ENCODE results near the gene RAE1.

The RAE1 gene

DNA sequence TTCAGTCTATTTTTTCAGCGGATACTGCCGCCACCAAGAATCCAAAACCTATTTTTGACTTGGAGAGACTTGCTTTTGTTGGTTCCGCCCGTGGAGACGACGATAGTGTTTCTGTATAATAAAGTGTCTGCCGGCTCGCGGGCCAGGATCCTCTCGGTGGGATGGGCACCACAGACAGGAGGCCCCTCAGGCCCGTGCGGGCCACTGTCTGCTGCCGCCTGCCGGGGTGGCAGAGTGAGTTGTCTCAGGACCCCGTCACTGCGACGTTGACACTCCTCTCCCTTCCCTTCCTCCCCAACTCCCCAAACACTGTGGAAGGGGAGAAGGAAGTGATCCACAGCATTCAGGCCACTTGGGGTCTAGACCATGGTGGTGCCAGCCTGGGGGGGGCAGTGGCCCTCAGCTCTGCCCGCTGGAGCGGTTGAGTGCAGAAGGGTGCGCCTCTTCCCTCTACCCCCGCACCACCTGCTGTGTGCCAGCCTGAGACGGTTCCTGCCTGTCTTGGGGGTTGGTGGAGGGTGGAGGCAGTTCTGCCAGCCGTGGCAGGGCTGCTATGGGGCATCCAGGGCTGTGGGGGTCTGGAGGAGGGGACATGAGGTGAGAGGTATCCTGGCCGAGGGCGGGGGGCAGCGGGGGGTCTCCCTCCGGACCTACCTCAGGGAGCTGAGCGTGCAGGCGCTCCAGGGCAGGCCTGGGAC, 57.6 kb downstream of the RAE1 start:
- Histone ChIP-seq H3K9ac (ENCODE audit: low read depth, low read length) (no peak overlapping the region), H3K4me1 (ENCODE audit: control insufficient read depth, insufficient read depth, low read length) (no peaks in the 10 kb centered on the region), H3K36me3 (ENCODE audit: control insufficient read depth, insufficient read depth, low read length) (peaks cover 54% of the 10 kb centered on the region), H3K27me3 (ENCODE audit: control insufficient read depth, insufficient read depth, low read length) (no peaks in the 10 kb centered on the region), H3K9me3 (ENCODE audit: control insufficient read depth, insufficient read depth, low read length) (no peaks in the 10 kb centered on the region), H3K4me3 (ENCODE audit: low read depth, low read length) (no peak overlapping the region)

DNA sequence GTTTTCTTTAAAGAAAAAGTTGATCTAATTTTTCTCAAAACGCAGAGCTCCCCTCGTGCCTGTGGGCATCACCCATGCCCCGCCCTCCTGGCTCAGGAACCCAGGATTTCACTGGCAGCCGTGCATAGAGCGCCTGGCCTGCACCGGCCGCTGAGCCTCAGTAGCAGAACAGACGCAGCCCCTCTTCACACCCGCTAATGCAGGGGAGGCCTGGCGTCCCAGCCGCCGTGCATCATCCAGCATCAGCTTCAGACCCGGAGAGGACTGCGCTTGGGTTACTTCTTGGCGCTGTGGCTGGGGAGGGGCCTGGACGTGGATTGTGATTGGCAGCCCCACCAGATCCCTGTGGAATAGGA, 58.2 kb downstream of the RAE1 start:
- Histone ChIP-seq H3K4me3 (ENCODE audit: low read depth, low read length) (no peak overlapping the region), H3K36me3 (ENCODE audit: control insufficient read depth, insufficient read depth, low read length) (peaks cover 49% of the 10 kb centered on the region), H3K9ac (ENCODE audit: low read depth, low read length) (no peak overlapping the region)

DNA sequence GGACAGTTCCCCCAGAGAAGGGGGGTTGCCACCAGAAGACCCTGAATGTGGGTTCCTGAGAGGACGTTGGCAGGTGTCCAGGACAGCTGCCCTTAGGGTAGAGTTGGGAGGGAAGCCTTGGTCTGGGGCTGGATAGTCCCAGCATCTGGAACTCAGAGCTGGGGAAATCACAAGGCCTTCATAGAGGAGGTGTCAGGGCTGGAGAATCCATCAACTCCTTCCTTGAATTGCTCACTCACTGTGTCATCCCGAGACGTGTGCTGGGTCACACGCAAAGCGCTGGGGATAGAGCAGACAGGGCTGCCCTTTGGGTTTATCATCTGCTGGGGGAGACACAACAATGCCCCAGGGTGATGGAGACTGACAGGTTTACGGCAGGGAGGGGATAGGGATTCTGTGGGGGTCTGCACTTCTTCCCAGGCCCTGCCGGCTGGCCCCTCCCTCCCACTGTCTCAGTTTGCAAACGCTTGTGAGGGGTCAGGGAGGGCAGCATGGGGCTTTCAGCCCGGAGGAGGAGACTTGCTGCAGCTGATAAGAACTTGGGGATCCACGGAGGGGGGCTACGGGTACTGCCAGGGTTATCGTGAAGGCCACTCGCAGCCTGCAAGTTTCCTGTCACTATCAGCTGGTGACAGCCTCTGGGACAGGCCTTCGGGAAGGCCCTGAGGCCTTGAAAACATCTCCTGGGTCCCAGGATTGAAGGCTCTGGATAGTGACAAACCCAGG, 58.8 kb downstream of the RAE1 start:
- no peaks in the 10 kb centered on the region for H3K27me3 ChIP-seq (ENCODE audit: control insufficient read depth, insufficient read depth, low read length)
- H3K9me3 ChIP-seq (ENCODE audit: control insufficient read depth, insufficient read depth, low read length) = no peaks in the 10 kb centered on the region
- H3K9ac ChIP-seq (ENCODE audit: low read depth, low read length) = no peak overlapping the region
- no peak overlapping the region for H3K4me3 ChIP-seq (ENCODE audit: low read depth, low read length)
- peaks cover 43% of the 10 kb centered on the region for H3K36me3 ChIP-seq (ENCODE audit: control insufficient read depth, insufficient read depth, low read length)
- no peaks in the 10 kb centered on the region for H3K4me1 ChIP-seq (ENCODE audit: control insufficient read depth, insufficient read depth, low read length)

More for the DNA sequence above, 58.2 kb downstream of the RAE1 start:
- H3K27me3 ChIP-seq (ENCODE audit: control insufficient read depth, insufficient read depth, low read length) = no peaks in the 10 kb centered on the region
- no peaks in the 10 kb centered on the region for H3K4me1 ChIP-seq (ENCODE audit: control insufficient read depth, insufficient read depth, low read length)
- no peaks in the 10 kb centered on the region for H3K9me3 ChIP-seq (ENCODE audit: control insufficient read depth, insufficient read depth, low read length)

DNA sequence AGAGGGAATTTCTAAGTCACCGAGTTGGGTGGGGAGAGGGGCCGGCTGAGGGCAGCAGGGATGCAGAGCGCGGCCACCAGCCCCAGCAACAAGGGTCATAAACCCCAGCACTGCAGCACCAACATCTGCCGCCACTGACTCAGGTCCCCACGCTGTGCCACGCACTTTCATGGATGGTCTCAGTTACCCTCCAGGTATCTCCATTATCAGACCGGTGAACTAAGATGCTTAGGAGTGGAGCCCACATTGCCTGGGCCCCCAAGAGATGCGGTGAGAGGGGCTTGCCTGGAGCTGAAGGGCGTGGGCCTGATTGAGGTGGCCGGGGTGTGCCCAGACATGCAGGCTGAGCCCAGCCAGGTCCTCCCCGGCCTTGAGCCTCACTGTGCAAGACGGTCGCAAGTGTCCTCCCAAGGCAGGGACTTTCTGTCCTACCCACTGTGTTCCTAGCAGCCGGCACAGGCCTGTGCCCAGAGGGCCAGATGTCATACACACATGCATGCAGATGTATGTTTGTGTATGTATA, 59.4 kb downstream of the RAE1 start:
- H3K4me3 ChIP-seq (ENCODE audit: low read depth, low read length) = no peak overlapping the region
- no peak overlapping the region for H3K9ac ChIP-seq (ENCODE audit: low read depth, low read length)
- H3K9me3 ChIP-seq (ENCODE audit: control insufficient read depth, insufficient read depth, low read length) = no peaks in the 10 kb centered on the region
- H3K36me3 ChIP-seq (ENCODE audit: control insufficient read depth, insufficient read depth, low read length) = peaks cover 37% of the 10 kb centered on the region
- no peaks in the 10 kb centered on the region for H3K27me3 ChIP-seq (ENCODE audit: control insufficient read depth, insufficient read depth, low read length)
- no peaks in the 10 kb centered on the region for H3K4me1 ChIP-seq (ENCODE audit: control insufficient read depth, insufficient read depth, low read length)

DNA sequence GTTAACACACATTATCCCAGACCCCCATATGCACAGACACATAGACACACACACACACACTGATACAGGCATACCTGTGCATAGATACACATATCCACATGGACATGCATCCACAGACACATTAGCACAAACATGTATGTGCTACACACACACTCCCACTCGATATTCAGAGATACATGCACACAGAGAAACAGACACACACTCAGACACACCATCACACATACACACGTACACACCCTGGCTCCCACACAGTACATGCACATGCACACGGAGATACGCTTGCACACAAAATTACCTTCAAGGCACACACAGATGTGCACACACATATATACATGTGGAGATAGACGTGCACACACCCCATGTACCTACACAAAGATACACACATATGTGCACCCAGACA, 59.9 kb downstream of the RAE1 start:
- H3K4me3 ChIP-seq (ENCODE audit: low read depth, low read length) = no peak overlapping the region
- H3K9me3 ChIP-seq (ENCODE audit: control insufficient read depth, insufficient read depth, low read length) = no peaks in the 10 kb centered on the region
- H3K9ac ChIP-seq (ENCODE audit: low read depth, low read length) = no peak overlapping the region
- H3K4me1 ChIP-seq (ENCODE audit: control insufficient read depth, insufficient read depth, low read length) = no peaks in the 10 kb centered on the region
- H3K36me3 ChIP-seq (ENCODE audit: control insufficient read depth, insufficient read depth, low read length) = peaks cover 32% of the 10 kb centered on the region
- no peaks in the 10 kb centered on the region for H3K27me3 ChIP-seq (ENCODE audit: control insufficient read depth, insufficient read depth, low read length)

DNA sequence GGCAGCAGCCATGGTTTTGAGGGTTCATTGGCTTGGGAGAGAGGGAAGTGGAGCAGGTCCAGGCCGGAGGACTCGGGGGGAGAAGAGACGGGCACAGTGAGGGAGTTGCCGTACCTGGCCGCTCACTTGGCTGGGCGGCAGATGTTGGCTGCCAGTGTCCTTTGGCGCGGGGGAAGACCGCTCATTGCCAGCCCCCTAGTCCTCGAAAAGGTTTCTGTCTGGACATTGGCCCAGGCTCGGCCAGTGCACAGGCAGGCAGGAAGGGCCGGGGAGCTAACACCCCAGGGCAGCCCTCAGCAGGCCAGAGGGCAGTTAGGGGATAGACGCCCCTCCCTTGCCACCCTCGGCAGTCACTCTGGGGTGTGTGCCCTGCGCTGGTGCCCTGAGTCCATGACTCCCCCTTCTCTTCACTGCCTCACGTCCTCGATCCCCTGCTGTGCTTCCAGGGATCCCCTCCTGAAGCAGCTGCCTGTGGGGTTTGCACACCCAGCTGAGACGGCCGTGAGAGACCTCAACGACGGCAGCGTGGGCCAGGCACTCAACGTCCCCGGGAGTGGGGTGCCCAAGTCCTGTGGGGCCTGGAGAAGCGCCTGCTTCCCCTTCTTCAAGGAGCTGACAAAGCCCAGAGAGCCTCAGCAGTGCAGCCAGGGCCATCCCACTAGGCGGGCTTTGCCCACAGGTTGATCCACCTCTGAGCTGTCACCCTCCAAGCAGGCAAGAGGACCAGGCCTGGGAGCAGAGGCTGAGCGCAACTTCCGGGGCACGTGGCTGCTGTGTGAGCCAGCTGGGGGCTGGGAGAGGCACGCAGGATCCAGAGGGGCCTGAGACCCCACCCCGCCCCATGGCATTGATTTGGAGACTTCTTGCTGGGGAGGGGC, 60.6 kb downstream of the RAE1 start:
- H3K4me1 ChIP-seq (ENCODE audit: control insufficient read depth, insufficient read depth, low read length) = no peaks in the 10 kb centered on the region
- H3K9ac ChIP-seq (ENCODE audit: low read depth, low read length) = no peak overlapping the region
- peaks cover 28% of the 10 kb centered on the region for H3K36me3 ChIP-seq (ENCODE audit: control insufficient read depth, insufficient read depth, low read length)

DNA sequence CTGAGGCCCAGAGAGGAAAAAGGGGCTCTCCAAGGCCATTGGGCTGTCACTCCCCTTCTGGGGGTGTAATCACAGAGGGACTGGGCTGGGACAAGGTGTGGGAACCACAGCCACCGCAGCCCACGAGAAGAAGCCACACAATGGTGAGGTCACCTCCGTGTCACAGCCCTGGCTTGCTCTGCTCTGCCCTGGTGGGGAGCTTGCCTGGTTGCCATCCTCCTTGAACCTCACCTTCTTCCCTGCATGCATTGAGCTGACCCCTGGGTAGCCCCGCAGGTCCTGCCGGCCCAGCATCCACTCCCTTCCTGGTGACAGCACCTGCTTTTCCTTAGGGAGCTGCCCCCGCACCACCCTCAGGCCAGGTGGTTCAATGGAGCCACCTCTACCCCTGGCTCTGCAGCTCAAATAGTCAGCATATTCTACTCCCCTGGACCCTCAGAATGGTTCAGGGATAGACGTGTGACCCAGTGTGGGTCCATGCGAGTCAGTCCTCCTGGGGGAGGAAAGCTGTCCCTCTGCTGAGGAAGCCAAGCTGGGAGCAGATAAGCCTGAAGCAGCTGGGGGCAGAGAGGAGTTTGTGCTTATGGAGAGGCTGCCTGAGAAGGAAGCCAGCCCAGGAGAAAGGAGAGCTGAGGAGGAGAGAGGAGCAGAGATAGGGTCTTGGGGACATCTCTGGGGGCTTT, 61.4 kb downstream of the RAE1 start:
- no peaks in the 10 kb centered on the region for H3K9me3 ChIP-seq (ENCODE audit: control insufficient read depth, insufficient read depth, low read length)
- H3K4me3 ChIP-seq (ENCODE audit: low read depth, low read length) = no peak overlapping the region
- peaks cover 22% of the 10 kb centered on the region for H3K36me3 ChIP-seq (ENCODE audit: control insufficient read depth, insufficient read depth, low read length)
- H3K4me1 ChIP-seq (ENCODE audit: control insufficient read depth, insufficient read depth, low read length) = no peaks in the 10 kb centered on the region
- no peak overlapping the region for H3K9ac ChIP-seq (ENCODE audit: low read depth, low read length)
- H3K27me3 ChIP-seq (ENCODE audit: control insufficient read depth, insufficient read depth, low read length) = no peaks in the 10 kb centered on the region

More for the DNA sequence above, 60.6 kb downstream of the RAE1 start:
- Histone ChIP-seq H3K27me3 (ENCODE audit: control insufficient read depth, insufficient read depth, low read length) (no peaks in the 10 kb centered on the region), H3K9me3 (ENCODE audit: control insufficient read depth, insufficient read depth, low read length) (no peaks in the 10 kb centered on the region), H3K4me3 (ENCODE audit: low read depth, low read length) (no peak overlapping the region)

DNA sequence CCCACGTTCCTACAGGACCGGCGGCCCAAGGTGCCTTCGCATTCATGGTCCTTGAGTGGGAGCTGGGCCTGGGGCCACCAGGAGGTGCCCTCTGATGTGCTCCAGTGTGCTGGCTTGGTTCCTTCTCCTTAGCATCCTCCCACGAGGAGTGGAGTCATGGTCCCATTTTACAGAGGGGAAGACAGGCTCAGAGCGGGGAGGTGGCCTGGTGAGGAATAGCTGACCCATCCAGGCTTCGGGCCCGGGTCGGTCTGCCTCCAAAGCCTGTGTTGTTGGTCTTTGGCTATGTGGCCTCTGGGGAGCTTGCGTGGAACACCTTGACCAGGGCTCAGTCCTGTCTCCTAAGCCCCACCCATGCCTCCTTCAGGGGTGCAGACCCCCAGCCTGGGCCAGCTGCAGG, 62.9 kb downstream of the RAE1 start:
- H3K4me1 ChIP-seq (ENCODE audit: control insufficient read depth, insufficient read depth, low read length) = no peaks in the 10 kb centered on the region
- no peak overlapping the region for H3K4me3 ChIP-seq (ENCODE audit: low read depth, low read length)
- peaks cover 8% of the 10 kb centered on the region for H3K36me3 ChIP-seq (ENCODE audit: control insufficient read depth, insufficient read depth, low read length)
- no peak overlapping the region for H3K9ac ChIP-seq (ENCODE audit: low read depth, low read length)
- H3K9me3 ChIP-seq (ENCODE audit: control insufficient read depth, insufficient read depth, low read length) = no peaks in the 10 kb centered on the region
- H3K27me3 ChIP-seq (ENCODE audit: control insufficient read depth, insufficient read depth, low read length) = no peaks in the 10 kb centered on the region

DNA sequence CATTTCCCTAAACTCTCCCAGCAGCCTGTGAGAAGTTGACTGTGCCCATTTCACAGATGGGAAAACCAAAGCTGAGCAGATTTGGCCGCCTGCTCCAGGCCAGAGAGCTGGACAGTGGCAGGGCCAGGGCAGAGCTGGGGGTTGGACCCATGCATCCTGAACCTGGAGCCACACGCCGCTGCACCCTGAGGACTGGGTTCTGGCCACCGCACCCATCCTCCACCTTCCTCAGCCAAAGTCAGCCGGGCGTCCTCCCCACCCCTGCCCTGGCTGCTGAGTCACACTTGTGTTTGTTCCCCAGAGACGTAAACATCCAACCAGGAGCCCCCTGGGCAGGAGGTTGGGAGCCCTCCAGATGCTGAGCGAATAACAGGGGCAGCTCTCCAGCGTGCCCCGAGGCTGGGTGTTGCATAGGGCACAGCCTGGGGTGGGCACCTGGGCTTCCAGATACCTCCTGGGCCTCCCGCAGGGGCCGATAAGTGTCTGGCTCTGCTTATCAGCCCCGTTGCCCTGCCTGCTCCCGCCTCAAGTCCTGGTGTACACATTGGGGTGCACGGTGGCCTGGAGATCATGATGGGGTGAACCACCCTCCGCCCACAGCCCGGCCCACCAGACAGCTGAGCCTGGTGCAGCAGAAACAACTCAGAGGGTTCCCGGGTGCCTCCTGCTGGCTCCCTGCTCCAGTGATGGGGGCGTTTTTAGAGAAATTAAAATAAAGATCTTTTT, 64.0 kb downstream of the RAE1 start:
- H3K4me3 ChIP-seq (ENCODE audit: low read depth, low read length) = no peak overlapping the region
- no peak overlapping the region for H3K9ac ChIP-seq (ENCODE audit: low read depth, low read length)
- no peaks in the 10 kb centered on the region for H3K9me3 ChIP-seq (ENCODE audit: control insufficient read depth, insufficient read depth, low read length)
- no peaks in the 10 kb centered on the region for H3K36me3 ChIP-seq (ENCODE audit: control insufficient read depth, insufficient read depth, low read length)
- no peaks in the 10 kb centered on the region for H3K4me1 ChIP-seq (ENCODE audit: control insufficient read depth, insufficient read depth, low read length)
- no peaks in the 10 kb centered on the region for H3K27me3 ChIP-seq (ENCODE audit: control insufficient read depth, insufficient read depth, low read length)

DNA sequence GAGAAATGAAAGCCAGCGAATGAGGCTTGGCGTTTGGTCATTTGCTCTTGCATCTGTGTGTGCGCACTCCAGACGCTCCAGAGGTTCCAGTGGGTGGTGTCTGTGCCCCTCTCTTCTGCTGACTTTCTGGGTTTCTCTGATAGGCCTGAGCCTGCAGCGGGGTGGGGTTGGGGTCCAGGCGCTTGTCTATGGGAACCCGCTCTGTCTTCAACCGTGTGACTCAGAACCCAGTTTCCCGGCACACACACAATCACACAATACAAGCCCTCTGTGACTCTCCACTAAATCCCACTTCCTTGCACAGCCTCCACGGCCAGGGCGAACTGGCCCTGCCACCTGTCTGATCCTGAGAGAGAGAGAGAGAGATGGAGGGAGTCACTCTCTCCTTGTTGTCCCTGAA, 64.7 kb downstream of the RAE1 start:
- H3K9ac ChIP-seq (ENCODE audit: low read depth, low read length) = no peak overlapping the region
- no peaks in the 10 kb centered on the region for H3K36me3 ChIP-seq (ENCODE audit: control insufficient read depth, insufficient read depth, low read length)
- no peaks in the 10 kb centered on the region for H3K4me1 ChIP-seq (ENCODE audit: control insufficient read depth, insufficient read depth, low read length)
- no peaks in the 10 kb centered on the region for H3K9me3 ChIP-seq (ENCODE audit: control insufficient read depth, insufficient read depth, low read length)
- H3K4me3 ChIP-seq (ENCODE audit: low read depth, low read length) = no peak overlapping the region
- no peaks in the 10 kb centered on the region for H3K27me3 ChIP-seq (ENCODE audit: control insufficient read depth, insufficient read depth, low read length)

Measured in iPS-15b (cell line).